Islet precursor cell (in vitro differentiated cells): ENCODE results near the gene PXDN.
A peak's percentile ranks its signal among the peaks of the same experiment; 100 is the strongest.
"Not testable (repeated sequence)": the region's sequence is repeated elsewhere in the genome, so short reads cannot be mapped to it uniquely, and the experiment has no call there.

ENCODE experiments used
- DNase-seq: peaks from one replicate; pipeline ENCODE4 v3.0.0-alpha.2; 2018

The PXDN gene, protein sequence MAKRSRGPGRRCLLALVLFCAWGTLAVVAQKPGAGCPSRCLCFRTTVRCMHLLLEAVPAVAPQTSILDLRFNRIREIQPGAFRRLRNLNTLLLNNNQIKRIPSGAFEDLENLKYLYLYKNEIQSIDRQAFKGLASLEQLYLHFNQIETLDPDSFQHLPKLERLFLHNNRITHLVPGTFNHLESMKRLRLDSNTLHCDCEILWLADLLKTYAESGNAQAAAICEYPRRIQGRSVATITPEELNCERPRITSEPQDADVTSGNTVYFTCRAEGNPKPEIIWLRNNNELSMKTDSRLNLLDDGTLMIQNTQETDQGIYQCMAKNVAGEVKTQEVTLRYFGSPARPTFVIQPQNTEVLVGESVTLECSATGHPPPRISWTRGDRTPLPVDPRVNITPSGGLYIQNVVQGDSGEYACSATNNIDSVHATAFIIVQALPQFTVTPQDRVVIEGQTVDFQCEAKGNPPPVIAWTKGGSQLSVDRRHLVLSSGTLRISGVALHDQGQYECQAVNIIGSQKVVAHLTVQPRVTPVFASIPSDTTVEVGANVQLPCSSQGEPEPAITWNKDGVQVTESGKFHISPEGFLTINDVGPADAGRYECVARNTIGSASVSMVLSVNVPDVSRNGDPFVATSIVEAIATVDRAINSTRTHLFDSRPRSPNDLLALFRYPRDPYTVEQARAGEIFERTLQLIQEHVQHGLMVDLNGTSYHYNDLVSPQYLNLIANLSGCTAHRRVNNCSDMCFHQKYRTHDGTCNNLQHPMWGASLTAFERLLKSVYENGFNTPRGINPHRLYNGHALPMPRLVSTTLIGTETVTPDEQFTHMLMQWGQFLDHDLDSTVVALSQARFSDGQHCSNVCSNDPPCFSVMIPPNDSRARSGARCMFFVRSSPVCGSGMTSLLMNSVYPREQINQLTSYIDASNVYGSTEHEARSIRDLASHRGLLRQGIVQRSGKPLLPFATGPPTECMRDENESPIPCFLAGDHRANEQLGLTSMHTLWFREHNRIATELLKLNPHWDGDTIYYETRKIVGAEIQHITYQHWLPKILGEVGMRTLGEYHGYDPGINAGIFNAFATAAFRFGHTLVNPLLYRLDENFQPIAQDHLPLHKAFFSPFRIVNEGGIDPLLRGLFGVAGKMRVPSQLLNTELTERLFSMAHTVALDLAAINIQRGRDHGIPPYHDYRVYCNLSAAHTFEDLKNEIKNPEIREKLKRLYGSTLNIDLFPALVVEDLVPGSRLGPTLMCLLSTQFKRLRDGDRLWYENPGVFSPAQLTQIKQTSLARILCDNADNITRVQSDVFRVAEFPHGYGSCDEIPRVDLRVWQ (N-terminal part only)

DNA sequence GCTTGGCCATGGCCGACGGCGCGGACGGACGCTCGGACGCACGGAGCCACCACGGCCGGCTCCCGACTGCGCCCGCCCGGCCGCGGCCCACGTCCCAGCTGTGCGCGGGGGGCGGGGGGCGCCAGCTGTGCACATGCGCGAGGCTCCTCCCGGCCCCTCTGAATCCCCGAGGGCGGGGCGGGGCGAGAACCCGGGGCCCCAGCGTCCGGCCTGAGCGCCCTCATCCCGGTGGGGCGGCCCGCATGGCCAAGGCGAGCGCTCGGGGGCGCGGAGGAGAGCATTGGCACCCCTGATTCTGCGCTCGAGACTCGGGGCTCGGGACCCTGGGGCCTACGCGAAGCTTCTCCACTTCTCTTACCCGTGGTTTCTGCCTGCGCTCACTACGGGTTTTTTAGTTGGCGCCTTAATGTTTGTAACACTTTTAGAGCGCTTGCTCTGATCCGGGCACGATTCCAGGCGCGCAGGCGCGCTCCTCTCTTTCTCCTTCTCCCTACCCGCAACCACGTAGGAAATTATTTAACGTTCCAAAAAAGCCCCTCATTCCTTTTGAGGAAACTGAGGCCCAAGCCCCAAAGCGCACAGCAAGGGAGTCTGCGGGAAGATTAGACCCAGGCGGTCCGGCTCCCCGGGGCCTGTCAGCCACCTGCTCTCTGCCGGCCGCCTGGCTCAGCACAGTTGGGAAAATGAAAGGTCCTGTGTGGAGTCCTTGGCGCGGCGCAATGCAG lies at the start of gene PXDN:
Gene PXDN, minus strand, starts transcription at position 70 of the 725 bp plus-strand sequence. Its CDS starts 60 bp downstream, at position 10.
- DNase-seq, result peak; percentile 50

DNA sequence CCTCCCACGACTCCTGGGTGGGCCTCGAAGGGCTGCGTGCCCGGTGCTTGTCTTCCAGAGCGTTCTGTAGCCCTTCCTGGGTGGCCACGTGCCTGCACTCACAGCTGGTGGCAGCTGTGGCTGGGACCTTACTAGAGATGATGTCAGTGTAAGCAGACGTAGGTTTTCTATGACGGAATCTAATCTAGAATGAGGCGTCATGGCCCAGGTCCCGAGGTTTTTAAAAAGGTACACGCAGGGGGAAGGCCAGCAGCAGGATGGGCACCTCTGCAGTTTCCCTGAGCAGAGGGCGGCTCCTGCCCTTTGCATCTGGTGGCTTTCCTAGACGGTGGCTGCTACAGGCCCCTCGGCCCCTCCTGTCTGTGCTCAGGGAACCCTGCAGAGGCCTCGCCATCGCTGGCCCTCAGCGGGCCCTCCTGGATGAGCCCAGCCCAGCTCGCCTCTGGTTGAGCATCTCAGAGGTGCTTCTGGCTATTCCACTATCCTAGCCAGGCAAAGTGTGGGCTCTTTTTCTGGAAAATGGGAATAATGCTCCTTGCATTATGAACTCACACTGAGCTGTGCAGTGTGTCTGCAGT lies 49.6 kb upstream of the PXDN start:
- no peak for DNase-seq

DNA sequence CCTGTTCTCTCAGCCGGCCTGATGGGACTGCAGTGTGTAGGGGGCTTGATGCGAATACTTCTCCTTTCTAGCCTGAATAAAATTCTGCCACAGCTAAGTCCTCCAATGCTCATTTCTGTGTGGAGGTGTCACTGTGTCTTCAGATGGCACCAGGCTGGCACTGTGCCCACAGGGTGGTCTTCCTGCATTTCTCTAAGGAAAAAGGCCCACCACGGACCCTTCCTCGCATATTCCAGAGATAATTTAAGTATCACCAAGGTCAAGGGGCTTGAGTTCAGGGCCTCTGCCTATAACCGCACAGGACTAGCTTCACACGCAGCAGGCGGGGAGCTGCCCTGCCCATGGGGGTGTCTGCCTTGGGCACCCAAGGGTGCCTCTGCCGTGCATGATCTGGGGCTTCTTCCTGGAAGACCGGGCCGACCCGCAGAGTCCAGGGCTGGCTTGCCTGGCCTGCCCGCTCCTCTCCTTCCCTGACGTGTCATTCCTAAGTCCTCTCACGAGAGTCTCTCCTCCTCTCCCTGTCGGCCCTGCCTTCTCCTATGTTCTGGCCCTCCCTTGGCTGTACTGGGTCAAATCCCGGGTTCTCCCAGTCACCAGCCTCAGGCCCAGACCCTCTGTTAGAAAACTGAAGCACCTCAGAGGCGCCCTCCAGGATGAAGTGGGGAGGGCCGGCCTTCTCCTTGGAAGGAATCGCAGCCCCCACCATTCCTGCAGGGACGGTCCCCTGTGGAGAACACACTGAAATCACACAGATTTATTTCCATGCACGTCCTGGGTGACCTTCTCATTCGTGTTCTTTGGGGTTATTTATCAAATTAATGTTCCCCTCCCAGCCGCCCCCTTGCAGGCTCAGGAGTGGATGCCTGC lies 48.9 kb upstream of the PXDN start:
- DNase-seq, result no peak

DNA sequence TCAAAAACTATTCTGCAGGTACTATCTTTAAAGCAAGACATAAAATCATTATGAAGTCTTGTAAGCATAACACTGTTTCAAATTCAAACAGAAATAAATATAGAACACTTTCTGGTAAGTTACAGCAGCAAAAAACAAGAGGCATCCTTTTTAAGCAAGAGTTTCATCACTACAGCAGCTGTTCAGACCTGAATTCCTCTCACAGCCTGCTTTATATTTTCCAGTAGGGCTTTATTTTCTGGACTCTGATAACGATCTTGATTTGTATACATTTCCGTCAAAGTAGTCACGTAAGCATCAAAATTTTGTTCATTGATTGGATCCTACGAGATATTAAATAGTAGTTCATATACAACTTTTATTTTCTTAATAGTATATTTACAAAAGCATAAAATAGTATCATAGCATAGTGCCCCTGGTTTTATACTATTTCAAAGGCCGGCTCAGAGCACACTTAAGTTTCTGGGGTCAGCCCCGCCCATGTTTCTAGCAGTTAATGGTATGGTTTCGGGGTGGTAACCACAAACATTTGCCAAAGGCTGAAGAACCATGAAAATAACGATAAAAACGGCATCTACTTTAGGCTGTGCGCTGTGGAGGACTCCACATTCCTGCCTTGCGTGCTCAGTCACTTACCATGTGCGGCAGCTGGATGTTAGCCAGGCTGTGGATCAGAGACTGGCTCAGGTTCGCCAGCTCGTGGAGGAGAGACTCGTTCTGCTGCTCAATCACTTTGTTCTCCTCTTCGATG lies 47.5 kb upstream of the PXDN start:
- DNase-seq, result no peak

DNA sequence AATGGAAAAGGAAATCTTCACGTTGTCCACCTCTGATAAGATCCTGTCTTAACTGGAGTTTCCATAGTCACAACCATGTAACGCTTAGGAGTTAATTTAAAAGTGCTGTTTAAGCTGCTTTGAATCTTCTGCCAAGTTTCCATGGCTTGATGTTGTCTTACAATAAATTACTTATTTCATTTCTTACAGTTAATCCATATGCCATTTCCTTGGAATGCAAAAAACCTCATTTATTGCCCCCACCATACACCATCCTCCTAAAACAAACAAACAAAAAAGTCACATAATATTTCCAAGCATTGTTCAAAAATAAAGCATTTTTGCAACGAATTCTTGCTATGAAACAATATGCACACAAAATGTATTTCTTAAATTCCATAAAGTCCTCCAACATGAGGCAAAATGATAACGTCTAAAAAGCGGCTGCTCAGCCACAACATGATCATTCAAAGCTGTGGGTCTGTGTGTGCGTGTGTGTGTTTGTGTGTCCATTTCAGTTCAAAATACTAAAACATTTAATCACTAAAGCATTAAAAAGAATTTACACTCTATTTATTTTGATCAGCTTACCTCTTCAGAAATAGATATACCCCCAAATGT lies 46.8 kb upstream of the PXDN start:
- no peak for DNase-seq

DNA sequence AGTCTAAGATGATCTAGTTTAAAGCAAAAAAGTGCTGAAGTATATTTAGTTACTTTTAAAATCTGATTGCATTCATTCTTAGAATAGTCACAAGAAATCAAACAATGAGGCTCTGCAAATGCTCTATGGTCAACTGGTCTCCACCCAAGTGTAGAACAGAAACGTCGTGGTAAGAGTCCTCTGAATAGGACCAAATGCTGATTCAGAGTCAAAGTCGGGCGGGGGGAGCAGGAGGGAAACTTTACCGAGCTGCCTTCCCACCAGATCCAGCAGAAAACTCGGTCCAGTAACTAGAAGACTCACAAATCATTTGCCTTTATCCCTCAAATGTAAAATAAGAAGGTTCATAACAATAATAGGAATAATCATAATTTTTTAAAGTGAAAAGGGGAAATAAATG lies 46.2 kb upstream of the PXDN start:
- DNase-seq, result no peak

DNA sequence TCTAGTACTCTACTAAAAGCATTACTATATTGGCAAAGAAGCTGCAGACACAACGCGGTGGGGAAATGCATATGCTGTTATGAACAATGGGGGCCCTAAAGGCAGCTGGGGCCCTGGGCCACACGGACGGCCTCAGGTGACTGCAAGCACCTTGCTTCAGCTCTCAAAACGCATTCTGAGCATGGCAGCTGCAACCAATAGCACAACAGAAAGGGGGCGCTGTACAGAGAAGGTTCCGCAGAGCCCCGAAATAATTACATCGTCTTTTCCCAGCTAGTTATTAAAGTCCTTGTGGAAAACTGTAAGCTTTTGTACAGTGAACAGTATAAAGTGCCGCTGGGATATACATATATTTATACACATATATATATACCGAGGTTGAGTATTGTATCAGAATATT lies 45.3 kb upstream of the PXDN start:
- DNase-seq, result no peak

DNA sequence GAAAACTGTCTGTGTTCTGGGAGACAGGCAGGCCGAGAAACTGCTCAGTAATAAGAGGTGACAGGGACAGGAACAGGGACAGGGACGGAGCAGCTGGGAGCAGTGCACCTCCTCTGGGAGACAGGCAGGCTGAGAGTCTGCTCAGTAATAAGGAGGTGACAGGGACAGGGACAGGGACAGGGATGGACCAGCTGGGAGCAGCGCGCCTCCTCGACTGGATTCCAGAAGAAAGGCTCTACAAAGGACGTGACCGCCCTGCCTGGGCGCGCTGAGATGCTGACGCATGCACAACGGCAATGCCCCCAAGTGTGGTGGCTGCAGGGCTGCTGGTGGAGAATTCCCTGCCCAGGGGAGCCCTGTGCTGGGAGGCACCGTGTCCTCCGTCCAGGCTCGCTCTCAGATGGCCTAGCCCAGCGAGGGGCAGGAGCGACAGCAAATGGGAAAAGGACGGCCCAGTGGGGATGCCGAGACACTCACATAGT lies 44.2 kb upstream of the PXDN start:
- DNase-seq, result peak; percentile 55

DNA sequence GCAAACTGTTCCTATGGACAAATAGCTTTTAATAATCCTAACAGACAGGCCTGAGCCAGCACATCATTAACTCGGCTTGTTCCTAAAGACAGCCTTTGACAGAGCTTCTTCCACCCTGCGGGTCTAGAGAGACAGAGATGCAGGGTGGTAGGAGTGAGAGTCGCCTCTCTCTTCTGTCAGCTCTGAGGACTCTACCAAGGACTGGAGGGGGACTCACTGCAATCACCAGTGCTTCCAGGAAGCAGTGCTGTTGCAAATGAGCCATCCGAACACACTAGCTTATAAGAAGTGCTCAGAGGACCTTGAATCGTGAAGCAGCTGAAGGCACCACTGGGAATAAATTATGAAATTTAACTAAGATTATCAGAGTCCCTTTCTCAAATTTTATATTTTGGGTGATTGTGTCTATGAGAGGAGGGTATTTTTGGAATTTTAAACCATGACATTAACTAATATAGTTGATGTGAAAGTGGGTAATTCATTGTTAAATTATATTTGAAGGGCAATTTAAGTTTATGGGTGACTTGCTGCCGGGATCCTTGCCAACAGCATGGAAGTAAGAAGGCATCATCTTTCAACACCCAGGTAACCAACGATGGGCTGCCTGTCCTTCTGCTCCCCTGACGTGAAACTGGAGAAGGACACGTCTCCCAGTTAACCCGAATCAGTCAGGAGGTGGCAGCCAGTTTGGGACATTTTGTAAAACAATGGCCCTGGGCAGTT lies 43.6 kb upstream of the PXDN start:
- DNase-seq, result peak; percentile 51

DNA sequence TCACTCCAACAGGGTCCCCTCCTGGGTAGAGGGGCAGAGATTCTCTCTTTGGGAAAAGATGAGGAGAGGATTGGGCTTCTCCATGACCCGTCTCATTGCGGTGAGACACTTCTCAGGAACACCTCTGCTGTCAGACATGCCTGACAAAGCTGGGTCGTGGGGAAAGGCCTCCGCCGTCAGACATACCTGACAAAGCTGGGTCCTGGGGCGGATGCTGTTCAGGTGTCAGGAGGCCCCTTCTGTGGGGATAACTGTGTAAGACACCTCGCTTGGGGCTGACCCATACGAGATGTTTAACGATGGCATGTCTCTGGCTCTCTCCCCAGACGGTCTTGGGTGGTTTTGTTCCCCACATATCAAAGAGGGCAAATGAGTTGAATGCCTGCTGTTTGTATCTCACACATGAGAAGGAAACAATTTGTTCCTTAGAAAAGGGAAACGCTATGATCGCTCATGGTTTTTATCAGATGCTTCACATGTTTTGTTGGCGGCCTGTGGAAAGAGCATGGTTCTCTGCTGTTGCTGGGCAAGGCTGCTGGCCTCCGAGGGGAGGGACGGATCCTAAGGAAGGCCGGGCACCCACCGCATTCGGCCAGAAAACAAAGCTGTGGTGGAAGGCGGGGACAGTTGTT lies 40.8 kb upstream of the PXDN start:
- peak; percentile 47 for DNase-seq

DNA sequence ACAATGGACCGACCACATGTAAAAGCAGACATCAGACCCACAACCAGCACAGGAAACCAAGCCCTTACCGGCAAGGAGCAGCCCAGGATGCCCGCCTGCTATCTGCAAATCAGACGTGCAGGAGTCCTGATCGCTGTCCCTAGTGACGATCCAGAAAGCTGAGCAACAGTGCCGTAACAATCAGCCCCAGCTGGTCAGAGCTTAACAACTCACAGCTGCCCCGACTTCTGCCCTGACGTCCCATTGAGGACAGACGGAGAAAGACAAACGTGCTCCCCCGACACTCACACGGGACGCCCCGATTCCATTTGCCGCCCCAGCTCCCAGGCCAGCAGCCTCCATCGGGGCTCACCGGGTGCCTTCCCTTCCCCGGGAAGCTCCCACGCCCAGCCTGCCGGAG lies 39.8 kb upstream of the PXDN start:
- peak; percentile 62 for DNase-seq

DNA sequence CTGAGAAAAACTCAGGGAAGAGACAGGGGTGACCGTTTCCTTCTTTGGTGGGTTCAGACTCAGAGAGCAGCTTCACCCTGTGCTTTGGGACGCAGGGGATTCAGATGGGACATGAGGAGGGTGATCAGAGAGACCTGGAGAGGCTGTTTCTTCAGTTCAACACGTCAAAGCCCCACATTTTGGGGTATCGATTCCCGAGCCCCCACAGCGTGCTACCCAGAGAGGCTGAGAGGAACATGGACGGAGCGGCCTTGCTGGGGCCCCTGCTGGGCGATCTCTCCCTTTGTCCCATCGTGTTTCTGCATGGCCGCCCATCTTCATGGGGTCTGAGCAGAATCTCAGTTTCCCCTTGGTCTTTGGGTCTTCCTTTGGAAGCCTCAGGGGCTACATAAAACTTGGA lies 38.2 kb upstream of the PXDN start:
- DNase-seq, result peak; percentile 31

DNA sequence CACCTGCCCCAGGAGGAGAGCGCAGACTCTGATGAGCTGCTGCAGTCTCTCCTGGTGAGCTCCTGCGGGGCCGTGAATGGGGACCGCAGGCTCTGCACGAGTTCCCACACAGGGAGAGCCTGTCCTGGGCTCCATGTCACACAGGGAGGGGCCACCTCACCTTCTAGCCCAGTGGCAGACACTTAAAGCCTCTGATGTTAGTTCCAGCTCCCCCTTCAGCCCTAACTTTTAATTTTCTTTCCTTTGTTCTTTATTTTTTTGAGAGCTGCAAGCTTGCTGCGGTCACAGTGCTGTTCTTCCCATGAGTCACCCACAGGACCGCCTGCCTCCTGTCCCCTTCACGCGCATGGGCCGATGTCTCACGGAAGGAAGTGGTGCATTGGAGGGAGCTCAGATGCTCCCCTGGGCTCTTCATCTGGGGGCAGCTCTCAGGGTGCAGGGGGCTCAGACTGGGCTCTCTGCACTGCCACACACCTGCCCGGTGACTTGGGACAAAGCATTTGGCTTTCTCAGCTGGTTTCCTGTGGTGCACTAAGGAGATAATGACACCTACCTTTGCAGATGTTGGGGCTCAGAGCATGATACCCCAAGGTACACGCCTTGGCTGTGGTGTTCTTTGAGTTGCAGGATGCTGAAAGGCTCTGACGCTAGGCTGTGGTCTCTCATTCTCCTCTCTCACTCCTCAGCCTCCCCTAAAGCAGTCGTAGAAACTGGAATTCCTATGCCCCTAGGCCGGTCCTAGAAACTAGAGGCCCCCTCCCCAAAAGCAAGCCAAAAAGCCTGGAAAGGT lies 37.2 kb upstream of the PXDN start:
- DNase-seq, result peak; percentile 76

DNA sequence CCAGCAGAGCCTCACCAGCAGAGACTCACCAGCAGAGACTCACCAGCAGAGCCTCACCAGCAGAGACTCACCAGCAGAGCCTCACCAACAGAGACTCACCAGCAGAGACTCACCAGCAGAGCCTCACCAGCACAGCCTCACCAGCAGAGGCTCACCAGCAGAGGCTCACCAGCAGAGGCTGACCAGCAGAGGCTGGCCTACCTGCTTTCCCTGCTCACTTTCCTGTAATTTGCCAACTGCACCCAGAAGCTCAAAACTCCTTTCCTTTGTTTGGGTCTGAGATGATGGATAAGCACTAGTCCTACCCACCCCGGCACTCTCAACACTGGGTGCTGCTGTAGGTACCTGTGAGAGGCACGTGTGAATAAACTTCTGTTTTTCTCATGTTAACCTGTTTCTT lies 36.4 kb upstream of the PXDN start:
- peak; percentile 54 for DNase-seq

DNA sequence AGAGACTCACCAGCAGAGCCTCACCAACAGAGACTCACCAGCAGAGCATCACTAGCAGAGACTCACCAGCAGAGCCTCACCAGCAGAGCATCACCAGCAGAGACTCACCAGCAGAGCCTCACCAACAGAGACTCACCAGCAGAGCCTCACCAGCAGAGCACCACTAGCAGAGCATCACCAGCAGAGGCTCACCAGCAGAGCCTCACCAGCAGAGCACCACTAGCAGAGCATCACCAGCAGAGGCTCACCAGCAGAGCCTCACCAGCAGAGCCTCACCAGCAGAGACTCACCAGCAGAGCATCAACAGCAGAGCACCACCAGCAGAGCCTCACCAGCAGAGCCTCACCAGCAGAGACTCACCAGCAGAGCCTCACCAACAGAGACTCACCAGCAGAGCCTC lies 35.7 kb upstream of the PXDN start:
- DNase-seq, result not testable (repeated sequence)

DNA sequence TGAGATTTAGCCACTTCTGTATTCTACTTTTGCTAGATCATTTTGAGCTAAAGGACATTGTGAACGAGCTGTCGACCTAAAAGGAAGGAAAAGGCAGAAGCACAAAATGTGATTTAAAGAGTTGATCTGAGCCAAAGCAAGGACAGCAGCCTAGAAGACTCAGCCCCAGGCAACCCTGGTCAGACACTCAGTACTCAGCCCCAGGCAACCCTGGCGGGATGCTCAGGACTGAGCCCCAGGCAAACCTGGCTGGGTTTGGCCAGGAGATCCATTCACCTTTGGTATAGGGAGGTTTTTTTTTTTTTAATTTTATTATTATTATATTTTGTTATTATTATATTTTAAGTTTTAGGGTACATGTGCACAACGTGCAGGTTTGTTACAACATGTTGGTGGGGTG lies 34.3 kb upstream of the PXDN start:
- DNase-seq, result peak; percentile 30

DNA sequence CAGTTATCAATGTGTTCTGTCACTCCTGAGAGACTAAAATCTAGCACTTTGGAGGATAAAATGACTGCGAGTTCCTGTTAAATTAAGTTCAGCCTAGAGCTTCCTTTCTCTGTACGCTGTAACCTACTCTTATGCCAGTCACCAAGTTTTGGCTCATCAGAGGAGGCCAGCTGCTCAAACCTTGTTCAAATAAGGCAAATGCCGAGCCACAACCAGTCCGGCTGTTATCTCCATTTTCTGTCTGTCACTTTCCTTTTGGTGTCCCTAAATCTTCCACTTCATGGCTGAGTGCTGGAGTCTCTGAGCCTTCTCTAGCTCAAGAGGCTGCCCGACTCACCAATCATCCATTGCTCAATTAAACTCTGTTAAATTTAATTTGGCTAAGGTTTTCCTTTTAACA lies 33.5 kb upstream of the PXDN start:
- DNase-seq, result no peak

DNA sequence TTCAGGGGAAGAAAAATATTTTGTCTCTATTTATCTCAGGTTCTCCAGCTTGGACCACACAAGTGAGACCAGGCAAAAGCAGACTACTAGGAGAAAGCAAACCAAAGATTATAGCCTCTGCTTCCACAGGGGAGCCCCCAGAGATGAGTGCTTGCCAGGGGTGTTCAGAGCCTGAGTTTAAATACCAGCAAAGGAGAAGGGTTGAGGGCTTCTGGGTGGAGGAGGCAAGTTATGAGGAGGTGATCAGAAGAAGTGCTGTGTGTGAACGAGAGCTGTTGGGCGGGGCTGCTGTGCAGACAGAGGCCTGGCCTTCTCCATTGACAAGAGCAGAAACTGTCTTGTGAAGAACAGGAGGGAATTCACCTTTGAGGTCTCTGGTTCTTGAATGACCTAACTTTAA lies 32.8 kb upstream of the PXDN start:
- peak; percentile 56 for DNase-seq
